Fibroblast of the aortic adventitia (primary cell): ENCODE results near the gene TMEM258. TPM values are rescaled to one million over a fixed set of nuclear protein-coding genes. Genes with fewer than 3 reads are reported as not detected.

Experiments
- DNase-seq: peaks from one replicate; pipeline ENCODE4 v3.0.0-alpha.2; 2010; ENCODE audit warnings: low read depth
- H3K4me3 ChIP-seq: 2 replicates; pipeline ENCODE4 v1.5.1; 2011; ENCODE audit warnings: low read depth, mild to moderate bottlenecking, control low read depth, low read length, moderate library complexity
- total RNA-seq: library from RNA; depleted of rRNA; stranded (reverse); fragments of >200 nt; gene quantifications from 2 replicates; pipeline ENCODE4 v1.2.3, GENCODE V29; 2012; ENCODE audit warnings: low replicate concordance
- TF ChIP-seq, protein P1 (sequence below): IDR thresholded peaks from 2 replicates; pipeline ENCODE4 v1.5.1; 2011; ENCODE audit warnings: mild to moderate bottlenecking, low read length, control low read depth, inconsistent platforms; ENCODE audit not compliant: insufficient read depth

Gene TMEM258
- total RNA-seq, 1 donor = 98.1 TPM

DNA sequence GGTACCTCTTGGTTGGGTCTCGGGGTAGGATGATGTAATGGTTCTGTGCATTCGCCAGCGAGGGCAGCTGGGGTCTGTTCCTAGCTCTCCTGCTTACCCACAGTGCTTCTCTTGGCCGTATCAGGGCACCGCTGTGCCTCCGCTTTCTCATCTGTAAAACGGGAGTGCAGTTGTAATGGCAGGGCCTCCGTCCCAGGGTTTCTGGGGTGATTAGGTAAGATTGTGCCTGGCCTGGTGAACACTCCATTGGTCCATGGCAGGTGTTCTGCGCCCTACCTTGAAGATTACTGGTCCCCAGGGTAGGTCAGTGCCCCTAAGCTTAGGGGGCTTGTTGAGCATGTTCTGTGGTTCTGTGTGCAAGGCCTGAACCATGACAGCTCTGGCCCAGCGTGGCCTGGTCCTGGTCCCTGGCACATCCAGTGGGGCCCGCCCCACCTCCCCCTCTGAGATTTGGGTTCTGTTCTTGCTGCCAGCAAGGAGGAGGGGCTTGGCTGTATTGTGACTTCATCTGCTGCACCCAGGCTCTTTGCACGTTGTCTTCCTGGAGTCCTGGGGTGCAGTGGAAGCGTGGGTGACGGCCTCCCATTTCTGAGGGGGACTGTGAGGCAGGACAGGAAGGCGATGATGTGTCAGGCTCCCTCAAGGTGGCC lies 35.1 kb downstream of the TMEM258 start:
- no peak overlapping the region for H3K4me3 ChIP-seq
- TF ChIP-seq, protein P1, sequence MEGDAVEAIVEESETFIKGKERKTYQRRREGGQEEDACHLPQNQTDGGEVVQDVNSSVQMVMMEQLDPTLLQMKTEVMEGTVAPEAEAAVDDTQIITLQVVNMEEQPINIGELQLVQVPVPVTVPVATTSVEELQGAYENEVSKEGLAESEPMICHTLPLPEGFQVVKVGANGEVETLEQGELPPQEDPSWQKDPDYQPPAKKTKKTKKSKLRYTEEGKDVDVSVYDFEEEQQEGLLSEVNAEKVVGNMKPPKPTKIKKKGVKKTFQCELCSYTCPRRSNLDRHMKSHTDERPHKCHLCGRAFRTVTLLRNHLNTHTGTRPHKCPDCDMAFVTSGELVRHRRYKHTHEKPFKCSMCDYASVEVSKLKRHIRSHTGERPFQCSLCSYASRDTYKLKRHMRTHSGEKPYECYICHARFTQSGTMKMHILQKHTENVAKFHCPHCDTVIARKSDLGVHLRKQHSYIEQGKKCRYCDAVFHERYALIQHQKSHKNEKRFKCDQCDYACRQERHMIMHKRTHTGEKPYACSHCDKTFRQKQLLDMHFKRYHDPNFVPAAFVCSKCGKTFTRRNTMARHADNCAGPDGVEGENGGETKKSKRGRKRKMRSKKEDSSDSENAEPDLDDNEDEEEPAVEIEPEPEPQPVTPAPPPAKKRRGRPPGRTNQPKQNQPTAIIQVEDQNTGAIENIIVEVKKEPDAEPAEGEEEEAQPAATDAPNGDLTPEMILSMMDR = no peak
- no peak for DNase-seq

DNA sequence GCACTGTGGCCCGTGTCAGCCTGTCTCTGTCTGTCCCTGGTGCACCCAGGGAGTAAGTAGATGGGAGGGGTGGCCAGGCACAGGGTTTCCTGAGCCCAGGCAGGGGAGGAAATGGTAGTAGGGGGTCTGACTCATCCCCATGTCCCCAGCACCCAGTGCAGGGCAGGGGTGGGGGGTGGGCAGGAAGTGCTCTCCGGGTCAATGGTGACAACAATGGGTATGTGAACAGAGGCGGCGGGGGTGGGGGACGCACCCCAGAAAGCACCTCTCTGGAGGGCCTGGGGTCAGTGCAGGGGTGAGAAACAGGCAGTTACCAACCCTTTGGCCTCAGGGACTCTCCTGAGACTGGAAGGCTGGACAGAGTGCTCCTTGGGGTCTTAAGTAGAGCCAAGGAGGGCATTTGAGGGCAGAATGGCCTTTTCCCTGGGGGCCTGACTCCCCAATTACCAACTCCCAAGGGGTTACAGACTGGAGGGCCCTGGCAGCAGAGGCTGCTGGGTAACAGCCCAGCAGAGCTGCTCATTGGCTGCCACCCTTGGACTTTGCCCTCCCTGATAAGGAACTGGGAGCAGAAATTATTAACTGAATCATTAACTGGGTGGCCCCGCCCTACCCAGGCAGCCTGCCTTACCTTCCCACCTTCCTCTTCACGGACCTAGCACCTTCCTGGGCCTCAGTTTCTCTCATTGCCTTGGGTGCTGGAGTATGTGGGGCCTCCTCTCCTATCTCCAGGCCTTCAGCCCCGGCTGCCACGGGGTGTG lies 35.8 kb downstream of the TMEM258 start:
- TF ChIP-seq, protein P1 = no peak
- no peak overlapping the region for H3K4me3 ChIP-seq
- no peak for DNase-seq

DNA sequence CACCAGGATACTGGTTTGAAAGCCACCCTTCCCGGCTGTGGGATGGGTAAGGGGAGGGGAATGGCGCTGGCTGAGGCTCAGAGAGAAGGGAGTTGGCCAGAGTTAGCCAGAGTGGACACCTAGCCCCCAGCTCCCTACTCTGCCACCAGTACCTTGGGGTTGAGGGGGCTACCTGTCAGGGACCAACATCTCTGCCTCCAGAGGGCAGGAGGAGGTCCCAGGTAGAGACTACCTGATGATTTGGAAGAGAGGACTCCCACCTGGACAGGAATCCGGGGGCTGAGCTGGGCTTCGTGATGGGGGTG lies 36.3 kb downstream of the TMEM258 start:
- TF ChIP-seq, protein P1 = no peak
- no peak for DNase-seq
- no peak overlapping the region for H3K4me3 ChIP-seq

DNA sequence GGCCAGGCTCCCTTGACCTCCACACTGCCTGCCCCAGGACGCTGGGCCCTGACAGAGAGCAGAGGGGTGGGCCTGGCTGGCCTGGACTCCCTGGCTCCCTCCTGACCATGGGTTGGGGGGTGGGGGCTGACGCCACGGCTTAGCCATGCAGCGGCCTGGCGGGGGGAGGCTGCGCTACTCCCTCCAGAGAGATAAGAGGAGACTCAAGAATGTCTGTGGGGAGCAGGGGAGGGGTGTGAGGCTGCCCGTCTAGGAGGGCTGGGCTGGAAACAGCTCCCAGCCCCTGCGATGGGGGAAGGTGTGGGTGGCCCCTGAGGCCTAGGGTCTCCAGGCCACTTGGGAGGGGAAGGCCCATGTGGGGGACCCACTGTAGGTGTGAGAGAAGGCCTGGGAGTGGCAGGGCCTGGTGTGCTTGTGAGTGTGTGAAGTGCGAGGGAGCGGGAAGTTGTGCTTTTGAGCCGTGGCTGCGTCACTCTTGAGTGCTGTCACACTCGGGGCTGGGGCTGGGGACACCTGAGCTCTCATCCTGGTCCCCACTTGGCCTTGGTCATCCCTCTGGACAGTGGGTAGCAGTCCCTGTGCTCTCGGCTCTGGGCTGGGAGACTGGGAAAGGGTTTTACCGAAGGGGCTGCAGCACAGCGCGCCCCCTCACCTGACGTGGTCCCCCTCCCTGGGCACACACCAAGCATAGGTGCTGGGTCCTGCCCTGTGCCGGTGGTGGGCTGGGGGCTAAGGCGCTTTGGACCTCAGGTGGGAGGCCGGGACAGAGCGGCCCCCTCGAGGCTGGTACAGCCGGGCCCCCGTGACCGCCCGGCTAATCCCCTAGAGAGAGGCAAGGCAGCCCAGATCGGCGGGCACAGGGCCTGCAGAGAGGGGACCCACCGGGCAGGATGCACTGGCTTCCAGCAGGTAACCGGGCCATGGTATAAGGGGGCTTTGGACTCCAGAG lies 37.6 kb downstream of the TMEM258 start:
- TF ChIP-seq, protein P1 = no peak
- DNase-seq = no peak

DNA sequence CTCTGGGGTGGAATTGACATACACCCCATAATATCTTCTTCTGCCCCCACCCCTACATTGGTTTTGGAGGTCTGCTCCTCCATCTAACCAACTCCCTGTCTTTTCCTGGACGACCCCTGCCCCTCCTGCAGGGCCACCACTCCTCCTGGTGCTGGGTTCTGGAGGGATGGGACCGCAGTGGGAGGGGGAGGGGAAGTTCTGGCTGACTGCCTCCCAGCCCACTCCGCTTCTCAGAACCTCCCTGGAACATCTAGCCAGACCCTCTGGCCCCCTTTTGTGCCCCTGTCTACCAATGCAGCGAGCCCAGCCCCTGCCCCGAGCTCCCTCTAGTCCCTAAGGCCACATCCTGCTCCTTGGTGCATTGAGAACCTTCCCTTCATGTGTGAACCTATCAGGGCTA lies 38.7 kb downstream of the TMEM258 start:
- TF ChIP-seq, protein P1 = no peak
- DNase-seq = no peak
- H3K4me3 ChIP-seq = no peak overlapping the region

More for the DNA sequence above, 37.6 kb downstream of the TMEM258 start:
- no peak overlapping the region for H3K4me3 ChIP-seq

DNA sequence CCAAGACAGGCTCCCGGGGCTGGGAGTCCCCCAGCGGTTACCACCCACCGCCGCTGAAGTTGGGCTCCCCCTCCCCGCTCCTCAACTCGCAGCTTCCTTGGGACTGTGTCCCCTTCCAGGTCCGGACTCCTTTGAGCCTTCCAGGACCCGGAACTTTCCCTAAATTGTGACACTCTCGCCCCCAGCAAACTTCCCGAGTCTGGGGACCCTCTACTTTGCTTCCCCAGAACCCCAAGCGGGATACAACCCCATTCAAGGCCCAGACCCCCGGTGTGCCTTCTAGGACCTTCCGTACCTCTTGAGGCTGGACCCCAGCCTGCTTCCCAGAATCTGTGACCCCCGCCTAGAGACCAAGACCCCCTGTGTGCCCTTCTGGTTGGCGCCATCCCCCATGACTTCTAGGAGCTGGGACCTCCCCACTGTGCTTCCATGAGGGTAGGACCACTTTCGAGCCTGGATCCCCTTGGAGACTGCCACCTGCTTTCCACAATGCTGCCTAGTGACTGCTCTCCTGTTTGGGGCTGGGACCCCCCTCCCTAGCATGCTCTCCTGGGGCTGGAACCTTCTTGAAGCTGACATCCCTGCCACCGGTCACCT lies 39.4 kb downstream of the TMEM258 start:
- no peak for DNase-seq
- TF ChIP-seq, protein P1 = no peak
- H3K4me3 ChIP-seq = peak overlapping the region; percentile 31
